PFSK-1 (cell line): Measurements from ENCODE around the gene INTS3.

ENCODE experiments used
- FOXP2 ChIP-seq: optimal IDR thresholded peaks from 2 replicates; pipeline ENCODE3; 2011; ENCODE audit warnings: borderline replicate concordance, control low read depth, inconsistent platforms; ENCODE audit not compliant: insufficient read depth; ENCODE audit errors: extremely low read length, extremely low read depth
- POLR2AphosphoS5 ChIP-seq: IDR thresholded peaks from 2 replicates; pipeline ENCODE4 v1.6.1; 2012; ENCODE audit warnings: low read depth, mild to moderate bottlenecking, control low read depth, low read length, moderate library complexity
- REST ChIP-seq, 2 experiments: IDR thresholded peaks; 2 replicates each; pipeline versions ENCODE4 v1.6.1 to v1.8.0; 2011 to 2012; ENCODE audit warnings: low read depth in 2 of 2, low read length in 2 of 2, control low read depth in 1 of 2, inconsistent platforms in 1 of 2, mild to moderate bottlenecking in 1 of 2, moderate library complexity in 1 of 2; ENCODE audit not compliant: insufficient read depth in 1 of 2
- SIN3A ChIP-seq: IDR thresholded peaks from 2 replicates; pipeline ENCODE4 v1.6.1; 2012; ENCODE audit warnings: mild to moderate bottlenecking, low read length, moderate library complexity, borderline replicate concordance; ENCODE audit not compliant: insufficient read depth
- TAF1 ChIP-seq: IDR thresholded peaks from 2 replicates; pipeline ENCODE4 v1.6.1; 2012; ENCODE audit warnings: low read length, control low read depth, borderline replicate concordance; ENCODE audit not compliant: insufficient read depth

Gene INTS3

GRCh38 chr1:153798468-153798780 lies 70.6 kb downstream of the INTS3 start:
- TF ChIP-seq TAF1 (no peak), POLR2AphosphoS5 (no peak)

- TF ChIP-seq REST (IDR thresholded peaks at IDR 0.05; ENCODE audit: insufficient read depth in 1 of 2, low read depth in 2 of 2, low read length in 2 of 2): no peak
- no peak for TF ChIP-seq POLR2AphosphoS5
- no peak for TF ChIP-seq SIN3A
Observed at GRCh38 chr1:153799016-153799415, 71.2 kb downstream of the INTS3 start.

- TF ChIP-seq POLR2AphosphoS5 (no peak), SIN3A (no peak), REST (IDR thresholded peaks at IDR 0.05; ENCODE audit: insufficient read depth in 1 of 2, low read depth in 2 of 2, low read length in 2 of 2) (no peak), TAF1 (no peak), FOXP2 (no peak)
Observed at GRCh38 chr1:153799566-153800465, 72.0 kb downstream of the INTS3 start.

GRCh38 chr1:153800516-153800915 lies 72.7 kb downstream of the INTS3 start:
- TF ChIP-seq POLR2AphosphoS5: no peak
- TF ChIP-seq FOXP2: no peak
- TF ChIP-seq TAF1: no peak
- no peak for TF ChIP-seq REST (IDR thresholded peaks at IDR 0.05; ENCODE audit: insufficient read depth in 1 of 2, low read depth in 2 of 2, low read length in 2 of 2)
- TF ChIP-seq SIN3A: no peak

- TF ChIP-seq TAF1 (no peak), POLR2AphosphoS5 (no peak), FOXP2 (no peak), SIN3A (no peak), REST (IDR thresholded peaks at IDR 0.05; ENCODE audit: insufficient read depth in 1 of 2, low read depth in 2 of 2, low read length in 2 of 2) (no peak)
Observed at GRCh38 chr1:153801028-153801625, 73.3 kb downstream of the INTS3 start.
